Measurements from ENCODE around the gene FSTL1.
"Not testable (repeated sequence)": the region's sequence is repeated elsewhere in the genome, so short reads cannot be mapped to it uniquely, and the experiment has no call there.

The FSTL1 gene

DNA sequence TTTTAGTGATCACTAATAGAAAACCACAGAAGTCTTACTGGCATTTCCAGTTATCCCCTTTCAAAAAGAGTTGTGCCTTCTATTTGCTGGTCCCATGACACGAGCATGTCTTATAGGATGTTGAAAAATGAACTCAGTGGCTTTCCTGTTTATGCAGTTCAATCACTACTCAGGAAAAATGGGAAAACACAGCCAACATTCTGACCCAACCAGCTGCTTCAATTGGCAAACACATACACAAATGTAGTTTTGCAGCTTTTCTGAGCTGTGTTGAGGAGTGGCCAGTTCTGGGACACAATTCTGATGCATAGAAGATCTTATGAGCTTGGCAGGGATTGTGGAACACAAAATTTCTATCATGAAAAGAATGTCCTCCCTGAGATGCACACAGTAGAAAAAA, 40.3 kb downstream of the FSTL1 start:
- no peak for DNase-seq

DNA sequence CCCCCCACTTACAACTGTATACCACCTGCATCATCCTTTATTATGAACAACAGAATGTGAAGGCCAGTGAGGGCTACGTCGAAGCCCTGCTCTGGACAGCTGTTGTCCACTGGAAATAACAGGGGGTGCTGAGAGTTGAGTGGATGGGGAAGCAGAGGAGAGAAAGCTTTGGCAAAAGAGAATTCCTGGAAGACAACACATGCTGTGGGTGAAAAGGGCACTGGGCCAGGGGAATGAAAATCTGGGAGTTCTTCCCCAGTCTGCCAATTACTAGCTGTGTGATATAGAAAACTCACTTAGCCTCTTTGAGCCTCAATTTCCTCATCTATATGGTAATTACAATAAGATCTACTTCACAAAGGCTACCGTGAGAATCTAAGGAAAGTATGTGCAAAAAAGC, 40.7 kb downstream of the FSTL1 start:
- no peak for DNase-seq

DNA sequence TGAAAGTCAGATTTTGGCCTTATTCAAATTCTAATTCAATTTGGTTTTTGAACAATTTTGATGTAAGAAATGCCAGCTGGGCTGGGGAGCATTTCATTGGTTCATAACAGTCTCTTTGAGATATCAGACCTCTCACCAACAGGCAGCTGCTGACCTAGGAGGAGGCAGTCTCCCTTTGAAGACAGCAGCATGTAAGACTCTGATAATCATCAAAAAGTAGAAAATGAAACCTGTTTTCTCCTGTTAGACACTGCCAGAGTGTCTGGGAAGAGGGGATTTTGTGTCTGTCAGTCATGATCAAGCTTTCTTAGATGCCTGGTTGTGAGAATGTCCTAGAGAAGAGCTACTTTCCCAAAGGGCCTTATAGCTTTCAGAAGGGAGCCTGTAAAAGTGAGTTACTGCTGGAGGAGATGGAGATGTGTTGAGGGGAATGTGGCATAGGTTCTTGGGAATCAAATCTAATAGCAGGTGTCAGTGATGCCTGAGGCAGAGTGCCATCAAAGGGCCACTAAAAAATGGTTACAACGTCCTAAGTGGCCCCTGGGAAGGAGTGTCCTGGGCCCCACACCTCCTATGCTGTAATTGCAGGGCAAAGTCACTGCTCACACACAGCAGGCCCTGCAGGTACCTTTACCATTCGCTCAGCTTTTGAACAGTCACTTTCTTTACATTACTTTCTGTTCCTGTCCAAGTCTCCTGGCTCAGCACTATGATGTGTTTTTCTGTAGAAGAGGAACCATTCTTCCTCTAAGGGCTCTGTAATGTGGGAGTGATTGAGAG, 43.1 kb downstream of the FSTL1 start:
- no peak for DNase-seq

DNA sequence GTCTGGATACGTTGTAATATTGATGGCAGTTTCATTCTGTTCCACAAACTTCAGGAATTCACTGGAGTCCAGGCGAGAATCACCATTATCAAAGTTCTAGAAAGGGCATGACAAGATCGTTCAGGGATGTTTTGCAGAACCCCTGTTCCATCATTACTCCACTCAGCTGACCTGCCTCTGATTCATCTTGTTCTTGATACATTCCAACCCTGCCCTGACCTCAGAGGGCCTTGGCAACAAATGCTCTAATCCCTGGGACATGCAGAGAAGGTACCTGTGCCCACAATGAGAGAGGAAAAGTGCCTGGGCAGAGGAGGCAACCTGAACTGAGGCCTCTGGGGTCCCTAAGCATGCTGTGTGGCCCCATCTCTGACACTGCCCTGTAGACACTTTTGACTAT, 45.9 kb downstream of the FSTL1 start:
- DNase-seq, result no peak

DNA sequence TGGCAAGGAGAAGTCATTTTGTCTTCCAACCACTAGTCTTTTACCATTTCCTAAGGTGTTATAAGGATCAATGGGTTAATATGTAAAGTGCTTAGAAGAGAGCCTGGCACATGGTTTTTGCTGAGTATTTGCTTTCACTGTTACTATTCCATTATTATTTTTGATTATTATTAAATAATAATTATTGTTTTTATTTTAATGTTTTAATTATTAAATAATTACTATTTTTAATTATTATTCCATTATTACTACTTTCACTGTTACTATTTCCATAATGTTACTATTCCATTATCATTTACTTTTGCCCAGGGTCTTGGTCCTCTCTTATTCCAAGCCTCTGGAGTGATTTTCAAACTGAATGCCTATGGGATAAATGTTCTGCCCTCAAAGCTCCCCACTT, 48.5 kb downstream of the FSTL1 start:
- DNase-seq, result no peak

DNA sequence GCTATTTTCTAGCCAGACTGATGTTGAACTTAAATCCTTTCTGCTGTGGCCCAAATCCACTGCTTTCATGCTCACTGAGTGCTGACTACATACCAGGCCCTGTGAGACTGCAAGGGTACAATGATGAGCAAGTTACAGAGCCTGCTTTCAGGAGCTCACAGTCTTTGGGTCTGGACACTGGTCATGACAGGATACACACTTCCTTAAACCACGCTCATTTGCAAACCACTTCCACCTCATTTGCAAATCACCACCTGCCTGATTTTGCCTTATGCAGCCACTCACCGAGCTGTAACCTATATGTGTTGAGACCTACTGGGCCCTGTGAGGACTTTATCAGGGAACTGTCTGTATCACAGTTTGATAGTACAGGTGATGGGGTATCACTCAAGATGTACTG, 51.4 kb downstream of the FSTL1 start:
- no peak for DNase-seq

DNA sequence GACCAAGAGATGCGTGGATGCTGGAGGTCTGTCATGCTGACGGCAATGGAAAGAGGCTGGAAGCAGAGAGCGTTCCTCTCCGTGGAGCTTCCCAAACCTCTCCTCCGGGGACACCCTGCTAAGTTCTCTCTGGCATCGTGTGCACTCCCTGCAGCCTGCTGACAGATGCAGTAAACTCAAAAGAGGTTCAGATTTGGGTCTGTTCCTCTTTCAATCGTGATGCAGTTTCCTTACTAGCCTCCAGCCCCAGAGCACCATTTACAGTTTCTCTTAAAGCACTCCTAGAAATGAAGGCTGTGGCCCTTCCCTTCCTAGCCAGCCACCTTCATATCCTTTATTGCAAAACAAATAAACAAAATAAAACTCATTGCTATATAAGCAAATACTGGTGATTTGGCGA, 54.3 kb downstream of the FSTL1 start:
- no peak for DNase-seq

DNA sequence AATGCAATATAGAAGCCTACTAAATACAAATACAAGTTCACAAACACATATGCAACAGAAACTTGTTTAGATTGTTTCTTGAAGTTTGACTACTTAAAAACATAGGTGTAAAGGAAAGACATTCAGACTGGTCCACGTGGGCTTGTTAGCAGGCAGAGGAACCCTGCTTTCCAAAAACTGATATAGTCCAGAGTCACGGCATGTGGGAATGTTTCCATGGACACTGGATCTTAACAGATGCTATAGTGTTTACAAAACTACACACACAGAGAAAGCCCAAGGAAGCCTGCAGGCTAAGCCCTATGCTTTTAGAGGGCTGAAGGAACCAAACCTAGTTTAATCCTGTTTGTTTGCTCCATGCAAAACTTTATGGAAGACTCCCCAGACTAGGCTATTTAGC, 56.4 kb downstream of the FSTL1 start:
- no peak for DNase-seq

DNA sequence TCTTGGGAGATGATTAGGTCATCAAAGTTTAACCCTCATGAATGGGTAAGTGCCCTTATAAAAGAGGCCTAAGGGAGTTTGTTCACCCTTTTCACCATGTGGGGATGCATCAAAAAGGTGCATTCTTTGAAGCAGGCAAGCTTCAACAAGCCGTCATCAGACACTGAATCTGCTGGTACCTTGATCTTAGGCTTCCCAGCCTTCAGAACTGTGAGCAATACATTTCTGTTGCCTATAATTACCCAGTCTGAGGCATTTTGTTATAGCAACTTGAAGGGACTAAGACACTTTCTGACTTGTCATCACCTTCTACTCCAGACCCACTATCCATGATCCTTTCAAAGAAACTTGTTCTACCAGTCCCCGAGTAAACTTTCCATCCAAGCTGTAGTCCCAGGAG, 57.0 kb downstream of the FSTL1 start:
- DNase-seq, result no peak

DNA sequence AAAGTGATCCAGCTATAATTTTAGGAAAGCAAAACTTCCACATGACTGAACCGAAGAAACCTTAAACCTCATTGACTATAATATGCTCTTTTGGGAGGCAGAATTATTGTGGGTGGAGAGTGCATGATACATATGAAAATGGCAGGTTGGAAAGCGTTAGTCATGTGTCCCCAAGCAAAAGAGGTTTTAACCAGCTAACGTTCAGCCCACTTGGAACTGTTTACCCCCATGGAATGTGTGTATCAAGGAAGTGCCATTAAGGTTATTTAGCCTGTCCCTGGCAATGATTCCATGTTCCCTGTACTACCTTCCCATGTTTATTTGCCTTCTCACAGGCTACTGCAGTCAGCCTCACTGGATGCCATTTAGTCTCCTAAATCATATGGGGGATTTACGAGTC, 57.5 kb downstream of the FSTL1 start:
- DNase-seq, result no peak

DNA sequence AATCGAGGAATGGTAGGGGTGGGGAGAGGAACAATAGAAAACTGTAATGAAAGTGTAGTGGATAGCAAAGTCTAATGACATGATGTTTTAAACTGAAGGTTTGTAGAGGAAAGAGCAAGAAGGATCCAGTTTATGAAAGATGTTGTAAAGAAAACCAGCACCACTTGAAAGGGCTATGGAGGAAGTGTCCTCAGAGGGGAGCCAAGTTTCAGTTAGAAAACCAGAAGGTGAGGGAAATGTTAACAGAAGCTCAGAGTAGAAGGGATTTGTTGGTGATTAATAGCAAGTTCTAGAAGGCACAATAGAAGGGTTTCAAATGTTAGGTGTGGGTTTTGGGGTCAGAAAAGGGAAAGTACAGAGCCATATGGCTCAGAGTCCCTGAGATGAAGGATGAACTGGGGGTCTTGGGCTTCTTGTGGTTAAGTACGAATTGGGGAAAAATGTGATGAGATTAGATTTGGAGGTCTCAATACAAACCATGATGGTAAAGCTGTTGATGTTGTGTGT, 67.8 kb downstream of the FSTL1 start:
- no peak for DNase-seq

DNA sequence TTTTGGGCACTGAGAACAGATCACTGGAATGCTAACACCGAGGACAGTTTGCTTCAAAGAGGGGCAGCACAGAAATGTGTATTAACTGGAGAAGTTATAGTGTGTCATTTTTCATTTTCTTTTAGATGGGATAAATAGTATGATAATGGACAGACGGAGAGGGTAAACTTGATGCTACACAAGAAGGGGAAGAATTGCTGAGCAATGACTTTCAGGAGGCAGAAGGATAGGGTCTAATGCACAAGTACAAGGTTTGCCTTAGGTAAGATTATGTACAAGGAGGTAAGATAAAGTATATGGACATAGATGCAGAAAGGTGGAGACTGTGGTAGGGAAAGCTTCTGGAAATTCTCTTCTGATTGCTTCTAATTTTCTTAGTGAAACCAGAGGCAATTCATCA, 69.3 kb downstream of the FSTL1 start:
- no peak for DNase-seq

DNA sequence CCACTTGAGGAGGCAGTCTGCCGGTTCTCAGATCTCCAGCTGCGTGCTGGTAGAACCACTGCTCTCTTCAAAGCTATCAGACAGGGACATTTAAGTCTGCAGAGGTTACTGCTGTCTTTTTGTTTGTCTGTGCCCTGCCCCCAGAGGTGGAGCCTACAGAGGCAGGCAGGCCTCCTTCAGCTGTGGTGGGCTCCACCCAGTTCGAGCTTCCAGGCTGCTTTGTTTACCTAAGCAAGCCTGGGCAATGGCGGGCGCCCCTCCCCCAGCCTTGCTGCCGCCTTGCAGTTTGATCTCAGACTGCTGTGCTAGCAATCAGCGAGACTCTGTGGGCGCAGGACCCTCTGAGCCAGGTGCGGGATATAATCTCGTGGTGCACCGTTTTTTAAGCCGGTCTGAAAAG, 72.8 kb downstream of the FSTL1 start:
- not testable (repeated sequence) for DNase-seq

DNA sequence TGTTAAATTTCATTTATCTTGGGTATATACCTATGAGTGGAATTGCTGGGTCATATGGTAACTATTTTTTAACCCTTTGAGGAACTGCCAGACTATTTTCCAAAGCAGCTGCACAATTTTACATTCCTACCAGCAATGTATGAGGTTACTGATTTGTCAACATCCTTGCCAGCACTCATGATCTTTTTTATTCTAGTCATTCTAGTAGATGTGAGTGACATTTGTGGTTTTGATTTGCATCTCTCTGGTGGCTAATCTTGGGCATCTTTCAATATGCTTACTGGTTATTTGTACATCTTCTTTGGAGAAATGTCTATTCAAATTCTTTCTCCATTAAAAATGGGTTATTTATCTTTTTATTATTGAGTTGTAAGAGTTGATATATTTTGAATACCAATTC, 80.3 kb downstream of the FSTL1 start:
- DNase-seq, result peak; percentile 41

DNA sequence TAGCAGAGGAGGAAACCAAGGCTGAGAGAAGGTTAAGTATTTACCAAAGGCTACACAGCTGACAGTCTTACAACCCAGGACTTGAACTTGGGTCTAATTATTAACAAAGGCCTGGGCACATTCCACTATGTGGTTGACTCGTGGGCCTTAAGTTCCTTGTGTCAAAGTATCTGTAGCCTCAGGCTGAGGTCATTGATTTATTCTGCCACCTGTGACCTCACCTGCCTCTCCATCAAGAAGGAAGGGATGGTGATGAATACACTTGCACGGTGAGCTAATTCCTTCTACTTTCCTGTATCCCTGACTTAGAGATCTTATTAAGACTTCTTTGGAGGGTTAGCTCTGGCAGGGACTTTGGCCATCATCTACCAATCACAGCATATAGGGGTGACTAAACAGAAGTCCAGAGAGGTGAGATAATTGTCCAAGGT, 81.7 kb downstream of the FSTL1 start:
- DNase-seq, result no peak

DNA sequence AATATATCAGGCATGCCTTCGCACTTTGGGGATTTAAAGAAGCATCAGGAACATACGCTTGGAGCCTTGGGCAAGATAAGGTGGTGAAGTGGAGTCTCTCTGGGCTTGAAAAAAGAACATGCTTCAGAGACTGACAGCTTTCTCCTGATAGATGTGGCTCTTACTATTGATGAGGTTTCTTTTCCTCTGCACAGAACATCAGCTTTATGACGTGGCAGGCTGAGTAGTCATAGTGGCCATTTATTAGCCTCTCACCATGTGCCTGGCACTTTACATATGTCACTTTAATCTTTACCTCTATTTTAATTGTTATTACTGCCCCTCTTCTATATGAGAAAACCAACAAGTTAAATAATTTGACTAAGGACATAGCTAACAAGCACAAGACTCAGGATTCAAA, 82.6 kb downstream of the FSTL1 start:
- no peak for DNase-seq

DNA sequence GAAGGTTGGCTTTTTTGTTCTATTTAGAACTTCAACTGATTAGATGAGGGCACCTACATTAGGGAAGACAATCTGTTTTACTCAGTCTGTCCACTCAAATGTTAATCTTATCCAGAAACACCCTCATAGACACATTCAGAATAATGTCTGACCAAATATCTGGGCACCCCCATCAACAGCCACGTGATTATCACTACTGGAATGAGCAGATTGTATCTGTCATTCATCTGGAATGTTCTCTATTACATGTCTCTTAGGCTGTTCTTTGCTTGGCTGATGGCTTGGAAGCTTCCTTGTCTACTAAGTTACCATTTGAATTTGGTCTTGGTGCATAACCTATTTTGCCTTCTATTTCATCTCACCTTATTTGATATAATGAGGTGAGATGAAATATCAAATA, 86.0 kb downstream of the FSTL1 start:
- DNase-seq, result no peak

DNA sequence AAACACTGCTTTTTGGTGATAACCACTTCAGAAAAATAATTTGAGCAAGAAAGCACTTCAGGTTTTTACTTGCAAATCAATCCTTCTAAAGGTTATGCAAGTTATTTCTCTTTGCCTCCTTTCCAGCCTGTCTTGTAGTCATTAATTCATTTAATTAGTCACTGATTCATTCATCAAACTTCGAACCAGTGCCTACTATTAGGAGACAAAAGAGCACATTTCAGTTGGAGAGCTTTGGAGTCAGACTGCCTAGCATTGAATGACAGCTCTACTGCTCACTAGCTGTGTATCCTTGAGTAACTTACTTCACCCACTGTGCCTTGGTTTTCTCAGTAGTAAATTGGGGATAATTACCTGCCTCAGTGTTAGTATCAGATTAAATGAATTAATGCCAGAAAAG, 86.7 kb downstream of the FSTL1 start:
- DNase-seq, result no peak

DNA sequence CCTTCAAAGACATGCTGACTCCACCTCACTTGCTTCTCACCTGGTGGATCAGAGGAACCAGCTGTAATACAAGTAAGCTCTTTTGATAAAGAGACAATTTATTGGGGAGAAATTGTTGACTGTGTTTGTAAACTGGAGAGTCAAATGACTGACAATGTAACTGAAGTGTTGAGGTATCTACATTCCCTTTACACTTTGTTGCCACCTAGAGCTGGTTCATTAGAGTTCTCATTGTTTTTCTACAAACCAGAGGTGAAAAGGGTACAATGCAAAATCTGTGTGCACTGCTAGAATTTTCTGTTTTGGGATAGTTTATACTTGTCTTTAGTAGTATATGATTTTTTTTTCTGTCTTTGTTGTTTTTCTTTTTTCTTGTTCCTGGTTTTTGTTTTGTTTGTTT, 93.0 kb downstream of the FSTL1 start:
- peak; percentile 20 for DNase-seq

DNA sequence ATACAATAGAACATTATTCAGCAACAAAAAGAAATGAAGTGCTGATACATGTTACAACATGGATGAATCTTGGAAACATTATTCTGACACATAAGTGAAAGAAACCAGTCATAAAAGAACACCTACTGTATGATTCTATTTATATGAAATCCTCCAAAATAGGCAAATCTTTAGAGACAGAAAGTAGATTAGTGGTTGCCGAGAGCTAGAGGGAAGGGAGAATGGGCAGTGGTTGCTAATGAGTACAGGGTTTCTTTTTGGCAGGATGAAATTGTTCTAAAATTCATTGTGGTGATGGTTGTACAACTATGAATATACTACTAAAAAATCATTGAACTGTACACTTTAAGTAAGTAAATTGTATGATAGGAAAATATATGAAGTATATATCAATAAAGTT, 95.3 kb downstream of the FSTL1 start:
- DNase-seq, result no peak

DNA sequence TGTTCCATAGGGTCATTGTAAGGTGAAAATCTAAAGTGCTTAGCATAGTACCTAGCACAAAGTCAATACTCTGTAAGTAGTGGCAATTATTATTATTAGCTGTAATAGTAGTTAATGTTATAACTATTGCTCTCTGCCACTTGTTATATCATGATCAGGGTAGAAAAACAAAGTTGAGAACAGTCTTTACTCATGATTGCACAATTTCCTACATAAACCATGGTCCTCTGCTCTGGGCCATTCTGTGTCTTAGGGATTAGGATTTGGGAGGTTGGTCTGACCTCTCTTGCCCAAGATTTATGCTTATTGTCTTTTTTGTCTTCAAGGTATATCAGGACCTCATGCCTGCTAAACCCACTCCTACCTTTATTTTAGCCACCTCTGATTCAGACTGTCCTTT, 97.3 kb downstream of the FSTL1 start:
- peak; percentile 18 for DNase-seq

DNA sequence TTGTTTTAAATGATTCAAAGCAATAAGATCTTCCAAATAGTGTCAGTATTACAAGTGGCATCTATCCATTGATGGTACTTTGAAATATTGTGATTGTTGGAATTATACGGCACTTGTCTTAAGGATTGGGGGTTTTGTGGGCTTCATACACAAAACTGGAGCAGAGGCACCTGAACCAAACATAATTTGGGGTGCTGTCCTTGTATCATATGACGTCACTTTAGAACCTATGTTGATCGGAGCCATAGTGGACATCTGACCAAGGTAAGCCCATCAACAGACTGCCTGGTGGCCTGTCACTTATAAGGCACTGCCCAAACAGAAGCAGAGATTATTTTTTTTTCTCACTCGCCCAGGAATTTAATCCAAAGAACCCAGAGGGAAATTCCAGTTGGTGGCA, 98.8 kb downstream of the FSTL1 start:
- no peak for DNase-seq

DNA sequence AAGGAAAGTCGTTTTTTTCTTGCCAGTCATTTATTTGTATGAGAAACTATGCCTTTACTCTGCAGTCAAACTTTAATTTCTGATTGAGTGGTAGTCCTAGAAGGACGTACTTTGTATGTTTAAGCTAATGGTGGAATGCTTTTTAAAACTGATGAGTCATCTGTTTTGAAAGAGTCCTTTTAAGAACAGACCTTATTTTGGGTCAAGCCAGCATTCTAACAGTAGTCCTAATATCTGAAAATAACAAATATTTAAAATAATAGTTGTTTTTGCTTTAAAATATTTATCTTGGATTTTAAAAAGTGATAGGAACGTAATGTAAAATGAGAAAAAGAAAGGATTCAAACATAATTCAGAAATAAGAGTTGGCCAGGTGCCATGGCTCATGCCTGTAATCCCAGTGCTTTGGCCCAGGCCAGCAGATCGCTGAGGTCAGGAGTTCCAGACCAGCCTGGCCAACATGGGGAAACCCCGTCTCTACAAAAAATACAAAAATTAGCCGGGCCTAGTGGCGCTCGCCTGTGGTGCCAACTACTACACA, 100.3 kb downstream of the FSTL1 start:
- DNase-seq, result peak; percentile 62

DNA sequence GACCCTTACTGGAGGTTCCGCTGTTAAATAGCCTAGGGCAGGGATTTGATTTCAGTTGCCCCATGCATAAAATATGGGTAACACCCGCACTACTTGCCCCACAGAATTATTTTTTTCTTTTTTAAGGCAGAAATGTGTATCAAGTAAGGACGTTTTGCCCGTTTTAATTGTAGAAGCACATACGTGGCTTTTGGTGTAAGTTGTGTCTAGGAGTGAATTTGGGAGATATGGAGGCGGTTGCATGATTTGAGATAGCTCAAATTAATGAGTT, 101.0 kb downstream of the FSTL1 start:
- no peak for DNase-seq

Data from hematopoietic multipotent progenitor cell treated with erythropoietin and hydrocortisone succinate and interleukin-3 and kit ligand, for 4 days (in vitro differentiated cells).